ENCODE measurements around the gene GPR152.
"Not testable (repeated sequence)": the region's sequence is repeated elsewhere in the genome, so short reads cannot be mapped to it uniquely, and the experiment has no call there.

The GPR152 gene

GRCh38 chr11:67482275-67482826, 29.8 kb upstream of the GPR152 start:
- TF ChIP-seq ZNF274 (IDR thresholded peaks at IDR 0.05; ENCODE audit: low read depth, low read length): no peak
- peak overlapping the region; percentile 59; the same call in 1 of the 2 replicates for H3K4me3 ChIP-seq (ENCODE audit: low read length)

DNA sequence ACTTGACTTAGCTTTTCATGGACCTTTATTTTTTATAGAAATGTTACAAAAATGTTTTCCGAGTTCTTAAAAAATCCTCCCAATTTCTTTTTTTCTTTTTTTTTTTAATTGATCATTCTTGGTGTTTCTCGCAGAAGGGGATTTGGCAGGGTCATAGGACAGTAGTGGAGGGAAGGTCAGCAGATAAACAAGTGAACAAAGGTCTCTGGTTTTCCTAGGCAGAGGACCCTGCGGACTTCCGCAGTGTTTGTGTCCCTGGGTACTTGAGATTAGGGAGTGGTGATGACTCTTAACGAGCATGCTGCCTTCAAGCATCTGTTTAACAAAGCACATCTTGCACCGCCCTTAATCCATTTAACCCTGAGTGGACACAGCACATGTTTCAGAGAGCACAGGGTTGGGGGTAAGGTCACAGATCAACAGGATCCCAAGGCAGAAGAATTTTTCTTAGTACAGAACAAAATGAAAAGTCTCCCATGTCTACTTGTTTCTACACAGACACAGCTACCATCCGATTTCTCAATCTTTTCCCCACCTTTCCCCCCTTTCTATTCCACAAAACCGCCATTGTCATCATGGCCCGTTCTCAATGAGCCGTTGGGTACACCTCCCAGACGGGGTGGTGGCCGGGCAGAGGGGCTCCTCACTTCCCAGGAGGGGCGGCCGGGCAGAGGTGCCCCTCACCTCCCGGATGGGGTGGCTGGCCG, 25.0 kb upstream of the GPR152 start:
- H3K4me3 ChIP-seq (ENCODE audit: low read length): not testable (repeated sequence)

GRCh38 chr11:67476692-67477091, 24.2 kb upstream of the GPR152 start:
- H3K4me3 ChIP-seq (ENCODE audit: low read length): not testable (repeated sequence)

DNA sequence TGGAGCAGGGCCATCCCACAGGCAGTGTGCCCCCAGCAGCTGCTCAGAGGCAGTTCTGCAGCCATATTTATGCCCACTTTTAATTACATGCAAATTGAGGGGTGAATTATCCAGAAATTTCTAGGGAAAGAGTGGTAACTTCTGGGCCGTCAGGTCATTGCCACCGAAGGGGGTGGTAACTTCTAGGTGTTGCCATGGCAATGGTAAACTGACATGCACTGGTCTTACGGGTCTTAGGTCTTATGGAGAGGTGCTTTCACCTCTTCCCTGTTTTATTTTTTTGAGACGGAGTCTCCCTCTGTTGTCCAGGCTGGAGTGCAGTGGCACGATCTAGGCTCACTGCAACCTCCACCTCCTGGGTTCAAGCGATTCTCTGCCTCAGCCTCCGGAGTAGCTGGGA, 20.4 kb upstream of the GPR152 start:
- no peak for TF ChIP-seq ZNF274 (IDR thresholded peaks at IDR 0.05; ENCODE audit: low read depth, low read length)

GRCh38 chr11:67470337-67471002, 17.9 kb upstream of the GPR152 start:
- TF ChIP-seq ZNF274 (IDR thresholded peaks at IDR 0.05; ENCODE audit: low read depth, low read length): no peak
- no peak overlapping the region for H3K4me3 ChIP-seq (ENCODE audit: low read length)

More for the DNA sequence above, 20.4 kb upstream of the GPR152 start:
- no peak overlapping the region for H3K4me3 ChIP-seq (ENCODE audit: low read length)

- H3K4me3 ChIP-seq (ENCODE audit: low read length): peak overlapping the region; percentile 52; the same call in 1 of the 2 replicates
- no peak for TF ChIP-seq ZNF274 (IDR thresholded peaks at IDR 0.05; ENCODE audit: low read depth, low read length)
These were observed 16.9 kb upstream of the GPR152 start for GRCh38 chr11:67469508-67469811.

DNA sequence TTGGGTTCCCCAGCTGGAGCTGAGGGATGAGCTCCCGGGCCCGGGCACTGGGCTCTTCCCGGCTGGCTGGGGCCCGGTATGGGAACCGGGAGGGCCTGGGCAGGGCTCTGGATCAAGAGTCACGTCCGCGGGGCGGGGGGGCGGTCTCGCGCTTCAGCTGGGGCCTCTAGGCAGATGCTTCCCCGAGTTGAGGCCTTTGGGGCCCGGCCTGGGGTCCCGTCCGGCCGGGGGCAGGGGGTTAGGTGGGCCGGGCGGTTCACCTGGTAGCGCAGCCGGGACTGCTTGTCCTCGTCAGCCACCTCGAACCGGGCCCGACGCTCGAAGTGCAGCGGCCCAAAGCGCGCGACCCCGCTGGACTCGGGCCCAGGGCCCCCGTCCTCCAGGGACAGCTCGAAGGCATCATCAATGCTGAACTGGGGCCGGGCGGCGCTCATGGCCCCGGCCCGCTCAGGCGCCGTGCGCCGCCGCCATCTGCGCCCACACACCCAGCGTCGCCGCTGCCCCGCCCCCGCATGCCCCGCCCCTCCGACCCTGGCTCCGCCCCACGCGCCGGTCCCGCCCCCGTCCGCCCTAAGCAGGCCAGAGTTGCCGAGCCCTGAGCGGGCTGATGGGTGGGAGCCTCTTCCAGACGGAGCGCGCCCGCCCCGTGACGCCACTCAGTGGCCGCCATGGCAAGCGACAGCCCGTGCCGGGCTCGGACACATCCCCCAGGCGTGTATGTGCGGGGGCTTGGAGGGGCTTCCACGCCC, 16.4 kb upstream of the GPR152 start, which contains the start of gene TMEM134:
TSS of gene TMEM134 (minus strand) at position 493 of the 749 bp plus-strand sequence. CDS start at position 434, 59 bp downstream.
- TF ChIP-seq ZNF274 (IDR thresholded peaks at IDR 0.05; ENCODE audit: low read depth, low read length): no peak

DNA sequence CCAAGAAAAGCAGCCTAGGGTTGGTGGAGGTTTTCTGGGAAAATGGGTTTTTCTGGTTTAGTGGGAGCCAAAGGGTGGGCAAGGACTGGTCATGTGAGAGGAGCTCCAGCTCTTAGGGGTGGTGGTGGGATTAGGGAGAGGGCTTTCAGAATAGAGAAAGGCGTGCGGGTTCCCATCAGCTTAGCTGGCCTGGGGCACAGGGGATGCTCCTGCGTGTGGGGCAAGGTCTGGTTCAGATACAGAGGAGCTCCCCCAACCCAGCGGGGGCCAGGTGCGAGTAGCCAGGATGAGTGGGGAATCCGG, 15.9 kb upstream of the GPR152 start:
- H3K4me3 ChIP-seq (ENCODE audit: low read length): peak overlapping the region; percentile 82
- no peak for TF ChIP-seq ZNF274 (IDR thresholded peaks at IDR 0.05; ENCODE audit: low read depth, low read length)

More for the DNA sequence above, 16.4 kb upstream of the GPR152 start, which contains the start of gene TMEM134:
- peak within 1 kb of the TSS; percentile 82 for H3K4me3 ChIP-seq (ENCODE audit: low read length)

GRCh38 chr11:67468056-67468455, 15.5 kb upstream of the GPR152 start:
- H3K4me3 ChIP-seq (ENCODE audit: low read length): peak overlapping the region; percentile 82; the same call in 1 of the 2 replicates
- no peak for TF ChIP-seq ZNF274 (IDR thresholded peaks at IDR 0.05; ENCODE audit: low read depth, low read length)

DNA sequence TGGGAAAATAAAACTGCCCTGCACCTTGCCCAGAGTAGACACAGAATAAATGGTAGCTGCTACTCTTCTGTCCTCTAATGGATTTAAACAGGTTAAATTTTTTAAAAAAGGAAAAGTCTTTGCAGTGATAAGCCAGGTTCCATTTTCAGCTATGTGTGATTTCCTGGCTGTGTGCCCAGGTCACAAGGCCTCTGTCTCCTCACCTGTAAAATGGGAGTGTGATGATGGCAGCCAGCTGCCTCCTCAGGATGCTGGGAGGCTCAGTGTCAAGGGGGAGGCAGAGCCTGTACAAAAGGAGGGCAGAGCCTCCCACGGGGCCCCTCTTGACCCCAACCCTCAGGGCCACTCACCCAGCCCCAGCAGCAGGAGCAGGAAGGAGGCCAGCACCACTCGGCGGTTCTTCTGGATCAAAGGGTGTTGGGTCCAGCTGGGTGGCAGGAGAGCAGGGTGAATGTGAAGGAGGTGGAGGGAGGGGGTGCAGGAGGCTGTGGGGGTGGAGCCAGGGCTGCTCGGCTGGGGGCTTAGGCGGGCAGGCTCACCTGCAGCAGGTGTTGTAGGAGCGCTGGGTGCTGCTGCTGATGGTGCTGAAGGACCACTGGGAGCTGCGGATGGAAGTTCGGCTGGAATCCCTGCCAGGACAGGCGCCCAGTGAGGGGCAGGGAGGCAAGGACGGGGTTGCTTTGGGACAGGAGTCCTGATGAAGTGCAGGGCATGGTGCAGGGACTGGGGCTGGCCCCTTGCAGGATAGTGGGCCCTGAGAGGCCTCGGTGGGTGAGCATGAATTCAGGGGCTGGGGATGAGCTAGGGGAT, 14.6 kb upstream of the GPR152 start:
- no peak for TF ChIP-seq ZNF274 (IDR thresholded peaks at IDR 0.05; ENCODE audit: low read depth, low read length)
- H3K4me3 ChIP-seq (ENCODE audit: low read length): no peak overlapping the region

DNA sequence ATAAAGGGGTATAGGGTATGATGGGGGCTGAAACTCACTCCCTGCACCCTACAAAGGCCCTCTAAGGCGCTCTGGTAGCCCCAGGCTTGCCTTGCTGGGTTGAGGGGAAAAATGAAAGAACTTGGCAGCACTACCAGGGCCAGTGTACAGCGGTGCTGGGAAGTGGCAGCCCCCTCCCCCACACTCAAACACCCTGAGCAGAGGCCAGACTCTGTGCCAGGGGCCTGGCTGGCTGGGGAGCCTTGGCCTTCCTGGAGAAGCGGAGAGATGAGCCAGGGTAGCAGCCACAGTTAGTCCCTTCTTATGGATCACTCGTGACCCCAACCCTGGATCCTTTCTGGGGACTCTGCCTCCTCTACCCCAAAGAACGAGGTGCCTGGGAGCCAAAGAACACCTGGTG, 13.8 kb upstream of the GPR152 start:
- H3K4me3 ChIP-seq (ENCODE audit: low read length): no peak overlapping the region
- no peak for TF ChIP-seq ZNF274 (IDR thresholded peaks at IDR 0.05; ENCODE audit: low read depth, low read length)

DNA sequence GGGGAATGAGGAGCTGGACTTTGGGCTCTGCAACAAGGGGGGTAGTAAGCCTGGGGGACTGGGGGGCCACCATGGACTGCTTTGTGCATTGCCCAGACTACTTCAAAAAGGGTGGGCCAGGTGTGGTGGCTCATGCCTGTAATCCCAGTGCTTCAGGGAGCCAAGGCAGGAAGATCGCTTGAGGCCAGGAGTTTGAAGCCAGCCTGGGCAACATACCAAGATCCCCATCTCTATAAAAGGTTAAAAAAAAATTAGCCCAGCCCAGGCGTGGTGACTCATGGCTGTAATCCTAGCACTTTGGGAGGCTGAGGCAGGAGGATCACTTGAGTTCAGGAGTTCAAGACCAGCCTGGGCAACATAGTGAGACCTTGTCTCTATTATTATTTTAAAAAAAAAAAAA, 13.0 kb upstream of the GPR152 start:
- peak overlapping the region; percentile 81 for H3K4me3 ChIP-seq (ENCODE audit: low read length)

GRCh38 chr11:67465189-67465510, 12.6 kb upstream of the GPR152 start:
- H3K4me3 ChIP-seq (ENCODE audit: low read length): peak overlapping the region; percentile 81
- no peak for TF ChIP-seq ZNF274 (IDR thresholded peaks at IDR 0.05; ENCODE audit: low read depth, low read length)
